GM18502 (cell line): Measurements from ENCODE around the gene CIB4.

ENCODE experiments used
- ATAC-seq: cut with Tn5 transposase; IDR thresholded peaks from one replicate; pipeline ENCODE4 v1.9.1; 2021; ENCODE audit warnings: mild to moderate bottlenecking; ENCODE audit not compliant: unreplicated experiment, poor library complexity

Gene CIB4

GRCh38 chr2:26560892-26561291 lies 80.3 kb downstream of the CIB4 start:
- no peak for ATAC-seq

- ATAC-seq, result no peak
These were observed 81.6 kb downstream of the CIB4 start for GRCh38 chr2:26559556-26559955.

GRCh38 chr2:26559044-26559405 lies 82.1 kb downstream of the CIB4 start:
- ATAC-seq, result no peak

- no peak for ATAC-seq
These were observed 82.7 kb downstream of the CIB4 start for GRCh38 chr2:26558271-26559043.

- ATAC-seq, result no peak
These were observed 83.8 kb downstream of the CIB4 start for GRCh38 chr2:26557244-26557925.

- ATAC-seq, result no peak
These were observed 84.6 kb downstream of the CIB4 start for GRCh38 chr2:26556309-26557243.

- ATAC-seq, result no peak
These were observed 85.7 kb downstream of the CIB4 start for GRCh38 chr2:26555246-26556133.

- no peak for ATAC-seq
These were observed 88.4 kb downstream of the CIB4 start for GRCh38 chr2:26552641-26553374.

GRCh38 chr2:26550276-26551015 lies 90.7 kb downstream of the CIB4 start:
- ATAC-seq, result no peak

- ATAC-seq, result no peak
These were observed 98.3 kb downstream of the CIB4 start for GRCh38 chr2:26542676-26543505.

GRCh38 chr2:26542194-26542455 lies 99.0 kb downstream of the CIB4 start:
- ATAC-seq, result no peak

- ATAC-seq, result no peak
These were observed 99.6 kb downstream of the CIB4 start for GRCh38 chr2:26541401-26542193.

- no peak for ATAC-seq
These were observed 100.2 kb downstream of the CIB4 start for GRCh38 chr2:26540961-26541360.

- ATAC-seq, result no peak
These were observed 100.9 kb downstream of the CIB4 start for GRCh38 chr2:26540306-26540705.

GRCh38 chr2:26537826-26538475 lies 103.2 kb downstream of the CIB4 start:
- ATAC-seq, result no peak

GRCh38 chr2:26537069-26537825 lies 103.9 kb downstream of the CIB4 start:
- no peak for ATAC-seq
